ENCODE results near the gene HOXC10. TPM values are rescaled to one million over a fixed set of nuclear protein-coding genes. Genes with fewer than 3 reads are reported as not detected.
A peak's percentile ranks its signal among the peaks of the same experiment; 100 is the strongest.

Gene HOXC10
- polyA plus RNA-seq, 3 donors, result not detected

- WGBS (ENCODE audit: insufficient coverage), result no CpG with 5 or more reads among the region's 9 CpGs
Measured at GRCh38 chr12:53976823-53977595, 7.9 kb upstream of the HOXC10 start.

More at GRCh38 chr12:53976823-53977595, 7.9 kb upstream of the HOXC10 start:
- Mint-ChIP-seq H3K27ac (no peak overlapping the region), H3K9me3 (peaks cover 6 to 69% (median 52%) of the 10 kb centered on the region in 7 donors), H3K4me1 (peaks cover 27% of the 10 kb centered on the region), H3K27me3 (ENCODE audit: low read depth in 3 of 3) (peaks cover 96 to 100% (median 99%) of the 10 kb centered on the region in 3 donors), H3K36me3 (peaks cover 13 to 22% of the 10 kb centered on the region in 2 donors), H3K4me3 (peak overlapping the region in 1 of 2 donors; percentile 80)
- Histone ChIP-seq H3K4me2 (replicated peaks; ENCODE audit: extremely low read depth, low read length, poor library complexity, severe bottlenecking) (no peak overlapping the region), H3K27me3 (ENCODE audit: control insufficient read depth in 2 of 2, insufficient read depth in 2 of 2, low read length in 2 of 2) (peaks cover 97 to 100% of the 10 kb centered on the region in 2 donors), H3K4me3 (replicated peaks in 1 of 3; ENCODE audit: low read depth in 2 of 3, low read length in 3 of 3) (no peak overlapping the region), H3K9me3 (replicated peaks in 1 of 2; ENCODE audit: control insufficient read depth in 1 of 2, insufficient read depth in 1 of 2, low read length in 2 of 2) (peaks cover 31 to 86% of the 10 kb centered on the region in 2 donors), H3K36me3 (replicated peaks in 1 of 2; ENCODE audit: control insufficient read depth in 1 of 2, insufficient read depth in 2 of 2, low read length in 2 of 2) (no peaks in the 10 kb centered on the region), H2AFZ (ENCODE audit: insufficient read depth, low read depth, low read length, poor library complexity, severe bottlenecking) (no peak overlapping the region), H3K9ac (ENCODE audit: insufficient read depth, low read length, poor library complexity, severe bottlenecking) (no peak overlapping the region), H3K79me2 (ENCODE audit: insufficient read depth, low read length) (no peaks in the 10 kb centered on the region), H3K27ac (ENCODE audit: low read depth in 1 of 2, low read length in 2 of 2) (no peak overlapping the region), H4K20me1 (ENCODE audit: insufficient read depth, low read length) (no peaks in the 10 kb centered on the region), H3K4me1 (ENCODE audit: control insufficient read depth in 1 of 2, insufficient read depth in 2 of 2, low read length in 2 of 2) (peaks cover 10 to 23% of the 10 kb centered on the region in 2 donors)
- intact Hi-C loops (cut with micrococcal nuclease), result loop anchor here in 1 of 2 donors (10.0 kb wide), 1 partner anchor 58 kb away; the partner anchor contains the start of gene HOXC5
- DNase-seq, result no peak
- TF ChIP-seq, protein P1, sequence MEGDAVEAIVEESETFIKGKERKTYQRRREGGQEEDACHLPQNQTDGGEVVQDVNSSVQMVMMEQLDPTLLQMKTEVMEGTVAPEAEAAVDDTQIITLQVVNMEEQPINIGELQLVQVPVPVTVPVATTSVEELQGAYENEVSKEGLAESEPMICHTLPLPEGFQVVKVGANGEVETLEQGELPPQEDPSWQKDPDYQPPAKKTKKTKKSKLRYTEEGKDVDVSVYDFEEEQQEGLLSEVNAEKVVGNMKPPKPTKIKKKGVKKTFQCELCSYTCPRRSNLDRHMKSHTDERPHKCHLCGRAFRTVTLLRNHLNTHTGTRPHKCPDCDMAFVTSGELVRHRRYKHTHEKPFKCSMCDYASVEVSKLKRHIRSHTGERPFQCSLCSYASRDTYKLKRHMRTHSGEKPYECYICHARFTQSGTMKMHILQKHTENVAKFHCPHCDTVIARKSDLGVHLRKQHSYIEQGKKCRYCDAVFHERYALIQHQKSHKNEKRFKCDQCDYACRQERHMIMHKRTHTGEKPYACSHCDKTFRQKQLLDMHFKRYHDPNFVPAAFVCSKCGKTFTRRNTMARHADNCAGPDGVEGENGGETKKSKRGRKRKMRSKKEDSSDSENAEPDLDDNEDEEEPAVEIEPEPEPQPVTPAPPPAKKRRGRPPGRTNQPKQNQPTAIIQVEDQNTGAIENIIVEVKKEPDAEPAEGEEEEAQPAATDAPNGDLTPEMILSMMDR (IDR thresholded peaks at IDR 0.05), result no peak

Measured in CD14-positive monocyte (primary cell).